Urothelium cell line (cell line): ENCODE data around the gene NYAP2.

Experiments used
- DNase-seq: peaks from one replicate; pipeline ENCODE4 v3.0.0; 2011; ENCODE audit warnings: low spot score, mixed read lengths
- FAIRE-seq: peaks from 2 replicates; lab custom pipeline; 2011; peaks lifted over from hg19 to GRCh38; lab: Jason Lieb, UNC

The NYAP2 gene

GRCh38 chr2:225536036-225536435 lies 136.5 kb downstream of the NYAP2 start:
- FAIRE-seq, result no peak

GRCh38 chr2:225543626-225544025 lies 144.1 kb downstream of the NYAP2 start:
- FAIRE-seq (no peak), DNase-seq (no peak)

More at GRCh38 chr2:225536036-225536435, 136.5 kb downstream of the NYAP2 start:
- no peak for DNase-seq

GRCh38 chr2:225556461-225556860 lies 157.0 kb downstream of the NYAP2 start:
- FAIRE-seq (no peak), DNase-seq (no peak)

GRCh38 chr2:225558399-225559071 lies 159.0 kb downstream of the NYAP2 start:
- no peak for FAIRE-seq

GRCh38 chr2:225559072-225559415 lies 159.5 kb downstream of the NYAP2 start:
- no peak for FAIRE-seq

More at GRCh38 chr2:225558399-225559071, 159.0 kb downstream of the NYAP2 start:
- DNase-seq, result no peak

GRCh38 chr2:225566798-225567197 lies 167.3 kb downstream of the NYAP2 start:
- FAIRE-seq, result no peak
- no peak for DNase-seq

More at GRCh38 chr2:225559072-225559415, 159.5 kb downstream of the NYAP2 start:
- DNase-seq, result no peak

GRCh38 chr2:225569995-225570394 lies 170.5 kb downstream of the NYAP2 start:
- FAIRE-seq (no peak), DNase-seq (no peak)

GRCh38 chr2:225573603-225574002 lies 174.1 kb downstream of the NYAP2 start:
- FAIRE-seq, result no peak

GRCh38 chr2:225574582-225575138 lies 175.2 kb downstream of the NYAP2 start:
- FAIRE-seq (no peak), DNase-seq (no peak)

More at GRCh38 chr2:225573603-225574002, 174.1 kb downstream of the NYAP2 start:
- no peak for DNase-seq

- DNase-seq, result no peak
- no peak for FAIRE-seq
Observed at GRCh38 chr2:225581135-225581534, 181.6 kb downstream of the NYAP2 start.

- FAIRE-seq, result no peak
- DNase-seq, result no peak
Observed at GRCh38 chr2:225581906-225582305, 182.4 kb downstream of the NYAP2 start.

GRCh38 chr2:225582355-225583116 lies 183.0 kb downstream of the NYAP2 start:
- FAIRE-seq, result no peak

GRCh38 chr2:225584796-225585195 lies 185.3 kb downstream of the NYAP2 start:
- FAIRE-seq (no peak), DNase-seq (no peak)

More at GRCh38 chr2:225582355-225583116, 183.0 kb downstream of the NYAP2 start:
- no peak for DNase-seq

GRCh38 chr2:225590932-225591331 lies 191.4 kb downstream of the NYAP2 start:
- DNase-seq, result no peak
- FAIRE-seq, result no peak

GRCh38 chr2:225597911-225598310 lies 198.4 kb downstream of the NYAP2 start:
- no peak for DNase-seq
- no peak for FAIRE-seq

- DNase-seq (no peak), FAIRE-seq (no peak)
Observed at GRCh38 chr2:225598426-225598825, 198.9 kb downstream of the NYAP2 start.

- no peak for DNase-seq
- no peak for FAIRE-seq
Observed at GRCh38 chr2:225598897-225599296, 199.4 kb downstream of the NYAP2 start.

GRCh38 chr2:225599856-225600255 lies 200.3 kb downstream of the NYAP2 start:
- no peak for DNase-seq
- FAIRE-seq, result no peak

GRCh38 chr2:225600444-225600843 lies 200.9 kb downstream of the NYAP2 start:
- DNase-seq, result no peak

GRCh38 chr2:225600865-225601264 lies 201.4 kb downstream of the NYAP2 start:
- DNase-seq (no peak), FAIRE-seq (no peak)

More at GRCh38 chr2:225600444-225600843, 200.9 kb downstream of the NYAP2 start:
- no peak for FAIRE-seq

GRCh38 chr2:225602205-225602604 lies 202.7 kb downstream of the NYAP2 start:
- FAIRE-seq (no peak), DNase-seq (no peak)

GRCh38 chr2:225608136-225608535 lies 208.6 kb downstream of the NYAP2 start:
- FAIRE-seq (no peak), DNase-seq (no peak)
